Natural killer cell (primary cell): Measurements from ENCODE around the gene LGMN. TPM values are rescaled to one million over a fixed set of nuclear protein-coding genes. Genes with fewer than 3 reads are reported as not detected.
A peak's percentile ranks its signal among the peaks of the same experiment; 100 is the strongest.

ENCODE experiments used
- ATAC-seq, 3 donors: fragments of 150-1000 bp in 2 of 3; fragments of 200-7000 bp in 1 of 3; cut with Tn5 transposase; 1 replicate in 1 of 3; 2 replicates in 2 of 3; pipeline ENCODE4 v1.10.0; 2021; ENCODE audit warnings: mild to moderate bottlenecking in 2 of 3, moderate library complexity in 2 of 3
- DNase-seq, 2 donors: peaks; one replicate each; pipeline versions ENCODE4 v3.0.0 to v3.0.0-alpha.2; 2013 to 2021; ENCODE audit warnings: mixed read lengths in 1 of 2
- H3K27ac ChIP-seq: one replicate; pipeline ENCODE4 v1.5.1; 2013; ENCODE audit warnings: mild to moderate bottlenecking, low read length
- H3K27me3 ChIP-seq: one replicate; pipeline ENCODE4 v1.6.1; 2013; ENCODE audit warnings: low read length; ENCODE audit not compliant: control insufficient read depth, insufficient read depth
- H3K36me3 ChIP-seq: one replicate; pipeline ENCODE4 v1.6.1; 2013; ENCODE audit warnings: low read length; ENCODE audit not compliant: control insufficient read depth, insufficient read depth
- H3K4me1 ChIP-seq: one replicate; pipeline ENCODE4 v1.6.1; 2013; ENCODE audit warnings: low read length; ENCODE audit not compliant: control insufficient read depth, insufficient read depth
- H3K4me3 ChIP-seq: one replicate; pipeline ENCODE4 v1.5.1; 2013; ENCODE audit warnings: low read length
- H3K9me3 ChIP-seq: one replicate; pipeline ENCODE4 v1.6.1; 2013; ENCODE audit warnings: low read length; ENCODE audit not compliant: control insufficient read depth, insufficient read depth
- H3K27ac Mint-ChIP-seq, 2 donors: one replicate each; pipeline ENCODE4 v1.8.0; 2022; ENCODE audit warnings: mild to moderate bottlenecking in 2 of 2, mixed read lengths in 2 of 2, moderate library complexity in 1 of 2
- H3K27me3 Mint-ChIP-seq, 2 donors: one replicate each; pipeline ENCODE4 v1.8.0; 2022; ENCODE audit warnings: low read depth in 2 of 2, mixed read lengths in 2 of 2
- H3K36me3 Mint-ChIP-seq: one replicate; pipeline ENCODE4 v1.8.0; 2022; ENCODE audit warnings: mixed read lengths
- H3K4me1 Mint-ChIP-seq, 2 donors: one replicate each; pipeline ENCODE4 v1.8.0; 2022; ENCODE audit warnings: mixed read lengths in 2 of 2
- H3K4me3 Mint-ChIP-seq: one replicate; pipeline ENCODE4 v1.8.0; 2022; ENCODE audit warnings: mild to moderate bottlenecking, moderate library complexity, mixed read lengths
- H3K9me3 Mint-ChIP-seq, 2 donors: one replicate each; pipeline ENCODE4 v1.8.0; 2022; ENCODE audit warnings: mixed read lengths in 2 of 2
- CTCF ChIP-seq: fragments of 200-600 bp; IDR thresholded peaks from one replicate; pipeline ENCODE4 v1.8.0; 2022; ENCODE audit warnings: antibody characterized with exemption
- WGBS: methylation state at CpG from one replicate; pipeline ENCODE4 v1.1.7; 2013; ENCODE audit warnings: missing lambda C conversion rate; ENCODE audit not compliant: insufficient coverage; 5-methylcytosine and 5-hydroxymethylcytosine counted together
- intact Hi-C: fragments of 100-400 bp; cut with micrococcal nuclease; formaldehyde crosslinking; loops from one replicate; pipeline ENCODE4 v1.14.2; 2022
- total RNA-seq, 4 donors: library from RNA; stranded (reverse); fragments of 120-200 nt in 1 of 4; gene quantifications; one replicate each; pipeline versions ENCODE4 v1.2.3 to v1.2.4, GENCODE V29; 2013 to 2022

The LGMN gene
- total RNA-seq, 3 donors from 2014 or later (not counting 1 experiment from before 2014, with no cell fraction given), result 0.39 to 6.1 (median 2.5) TPM

DNA sequence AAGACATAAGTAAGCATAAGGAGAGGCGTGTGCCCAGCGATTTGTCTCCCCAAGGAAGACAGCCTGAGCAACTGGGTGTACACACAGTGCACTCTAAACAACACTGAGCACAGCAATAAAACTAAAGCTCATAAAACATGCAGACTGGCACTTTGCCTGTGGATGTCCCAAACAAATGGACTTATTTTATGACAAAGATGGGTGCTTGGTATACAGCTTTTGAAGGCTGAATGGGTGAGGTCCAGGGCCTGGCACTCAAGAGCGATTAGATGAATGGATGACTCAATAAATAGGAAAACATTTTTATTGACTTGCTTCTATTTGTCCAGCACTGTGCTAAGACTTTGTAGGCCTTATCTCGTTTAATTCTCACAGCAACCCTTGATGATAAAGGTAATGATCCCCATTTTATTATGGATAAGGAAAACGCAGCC, 28.5 kb downstream of the LGMN start:
- no peaks in the 10 kb centered on the region for H3K9me3 Mint-ChIP-seq
- Histone ChIP-seq H3K4me1 (peaks cover 22% of the 10 kb centered on the region), H3K27ac (no peak overlapping the region), H3K36me3 (no peaks in the 10 kb centered on the region), H3K4me3 (no peak overlapping the region), H3K27me3 (no peaks in the 10 kb centered on the region), H3K9me3 (no peaks in the 10 kb centered on the region)
- TF ChIP-seq CTCF, result no peak
- peaks cover 0 to 2% of the 10 kb centered on the region in 2 donors for H3K27me3 Mint-ChIP-seq
- DNase-seq (no peak), ATAC-seq (no peak)
- peak overlapping the region in 1 of 2 donors; percentile 68 for H3K27ac Mint-ChIP-seq
- intact Hi-C loops, result loop anchor here (5.0 kb wide), 1 partner anchor 68 kb away; no protein-coding TSS in a partner anchor
- 88% methylated on average over 5 of the region's 5 CpGs for WGBS
- no peaks in the 10 kb centered on the region for H3K36me3 Mint-ChIP-seq
- H3K4me3 Mint-ChIP-seq, result no peak overlapping the region
- peaks cover 14% of the 10 kb centered on the region in 2 donors for H3K4me1 Mint-ChIP-seq

- Histone ChIP-seq H3K4me3 (no peak overlapping the region), H3K36me3 (no peaks in the 10 kb centered on the region), H3K27me3 (no peaks in the 10 kb centered on the region), H3K27ac (no peak overlapping the region), H3K9me3 (no peaks in the 10 kb centered on the region), H3K4me1 (peaks cover 17% of the 10 kb centered on the region)
- peak overlapping the region; percentile 28 for H3K4me3 Mint-ChIP-seq
- H3K9me3 Mint-ChIP-seq, result no peaks in the 10 kb centered on the region
- H3K27ac Mint-ChIP-seq, result peak overlapping the region; percentile 21 to 68
- no peaks in the 10 kb centered on the region for H3K36me3 Mint-ChIP-seq
- TF ChIP-seq CTCF, result no peak
- 100% methylated on average over 2 of the region's 2 CpGs for WGBS
- H3K4me1 Mint-ChIP-seq, result peaks cover 14% of the 10 kb centered on the region in 2 donors
- DNase-seq, result no peak
- peaks cover 0 to 2% of the 10 kb centered on the region in 2 donors for H3K27me3 Mint-ChIP-seq
- ATAC-seq, result no peak
- intact Hi-C loops, result loop anchor here (5.0 kb wide), 1 partner anchor 67 kb away; no protein-coding TSS in a partner anchor
These were observed 29.0 kb downstream of the LGMN start for GRCh38 chr14:92719421-92719820.

- H3K9me3 ChIP-seq, result no peaks in the 10 kb centered on the region
- no peak overlapping the region for H3K27ac ChIP-seq
- Mint-ChIP-seq H3K4me1 (peaks cover 14% of the 10 kb centered on the region in 2 donors), H3K9me3 (no peaks in the 10 kb centered on the region), H3K36me3 (no peaks in the 10 kb centered on the region), H3K27ac (peak overlapping the region in 1 of 2 donors; percentile 68), H3K4me3 (no peak overlapping the region), H3K27me3 (peaks cover 0 to 2% of the 10 kb centered on the region in 2 donors)
- ATAC-seq, result no peak
- DNase-seq, result no peak
- no peak for TF ChIP-seq CTCF
- H3K27me3 ChIP-seq, result no peaks in the 10 kb centered on the region
- 99% methylated on average over 6 of the region's 8 CpGs for WGBS
- peaks cover 17% of the 10 kb centered on the region for H3K4me1 ChIP-seq
- intact Hi-C loops, result loop anchor here (5.0 kb wide), 1 partner anchor 66 kb away; no protein-coding TSS in a partner anchor
- no peaks in the 10 kb centered on the region for H3K36me3 ChIP-seq
- no peak overlapping the region for H3K4me3 ChIP-seq
These were observed 29.8 kb downstream of the LGMN start for GRCh38 chr14:92718664-92719063.

DNA sequence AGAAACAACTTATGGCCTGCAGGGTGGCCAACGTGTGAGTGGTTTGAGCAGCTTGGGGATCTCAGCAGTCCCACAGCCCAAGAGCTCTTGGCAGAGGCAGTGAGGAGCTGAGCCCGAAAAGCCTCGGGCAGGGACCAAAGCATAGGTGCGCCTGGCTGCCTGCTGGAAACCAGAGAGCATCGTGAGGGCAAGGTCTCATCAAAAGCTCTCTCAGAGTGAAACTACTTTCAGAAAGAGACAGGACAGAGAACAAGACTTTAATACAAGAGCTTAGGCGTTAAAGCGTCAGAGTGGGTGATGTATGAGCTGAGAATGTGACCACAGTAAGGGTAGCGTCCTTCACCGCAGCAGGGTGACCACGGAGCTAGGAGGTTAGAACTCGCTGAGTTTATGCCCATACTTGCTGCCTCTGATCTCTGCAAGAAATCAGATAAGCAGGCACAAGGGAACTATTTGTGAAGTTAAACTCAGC, 30.8 kb downstream of the LGMN start:
- H3K9me3 ChIP-seq, result no peaks in the 10 kb centered on the region
- 25% methylated on average over 11 of the region's 11 CpGs for WGBS
- peaks cover 17% of the 10 kb centered on the region for H3K4me1 ChIP-seq
- peaks cover 14% of the 10 kb centered on the region in 2 donors for H3K4me1 Mint-ChIP-seq
- intact Hi-C loops, result loop anchor here (2.0 to 5.0 kb wide), 2 partner anchors 33 to 65 kb away; no protein-coding TSS in a partner anchor
- no peak overlapping the region for H3K4me3 ChIP-seq
- ATAC-seq (peak; percentile 86 to 96 (median 87)), DNase-seq (peak; percentile 43 to 69)
- no peaks in the 10 kb centered on the region for H3K36me3 Mint-ChIP-seq
- H3K4me3 Mint-ChIP-seq, result peak overlapping the region; percentile 84
- no peak for TF ChIP-seq CTCF
- peak overlapping the region; percentile 62 for H3K27ac ChIP-seq
- H3K27ac Mint-ChIP-seq, result peak overlapping the region; percentile 73 to 86
- peaks cover 0 to under 1% of the 10 kb centered on the region in 2 donors for H3K27me3 Mint-ChIP-seq
- H3K9me3 Mint-ChIP-seq, result no peaks in the 10 kb centered on the region
- H3K27me3 ChIP-seq, result no peaks in the 10 kb centered on the region
- no peaks in the 10 kb centered on the region for H3K36me3 ChIP-seq
